CD4-positive, alpha-beta T cell treated with Interferon gamma for 1 hour (primary cell): Measurements from ENCODE around the gene SH3GL3.

ENCODE experiments used
- DNase-seq: peaks from one replicate; pipeline ENCODE4 v3.0.0-alpha.2; 2020

SH3GL3 gene

DNA sequence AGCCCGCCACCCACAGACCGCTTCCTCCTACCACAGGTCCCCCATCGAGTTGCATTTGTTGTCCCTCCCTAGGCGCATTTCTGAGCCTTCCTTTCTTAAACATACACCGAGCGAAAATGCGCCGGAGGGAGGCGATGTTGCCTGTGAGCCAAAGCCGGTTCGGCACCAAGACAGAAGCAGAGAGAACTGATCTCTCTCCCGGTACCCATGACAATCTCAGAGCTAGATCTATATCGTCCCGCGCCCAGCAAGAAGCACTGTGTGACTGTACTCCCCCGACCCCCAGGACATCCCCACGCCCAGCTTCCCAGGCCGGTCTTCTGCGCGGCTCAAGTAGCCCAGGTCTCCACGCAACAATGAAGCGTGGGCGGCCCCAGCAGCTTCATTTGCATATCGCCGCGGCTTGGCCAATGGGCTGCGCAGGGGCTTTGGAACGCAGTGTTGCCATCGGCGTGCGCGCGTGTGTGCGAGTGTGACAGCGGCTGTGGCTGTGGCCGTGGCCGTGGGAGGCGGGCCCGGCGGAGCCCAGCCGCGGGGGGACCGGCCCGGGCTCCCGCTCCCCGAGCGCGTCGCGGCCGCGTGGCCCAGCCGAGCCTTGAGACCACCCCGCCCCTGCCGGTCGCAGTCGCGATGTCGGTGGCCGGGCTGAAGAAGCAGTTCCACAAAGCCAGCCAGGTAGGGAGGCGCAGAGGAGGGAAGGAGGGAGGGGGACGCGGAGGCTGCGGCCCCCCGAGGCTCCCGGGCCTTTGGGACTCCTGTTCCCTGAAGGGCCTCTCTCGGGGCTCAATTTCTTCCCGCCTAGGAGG lies at the start of gene SH3GL3:
TSS of gene SH3GL3 (plus strand) at position 438 of the 806 bp plus-strand sequence. CDS start at position 631, 193 bp downstream.
- DNase-seq = no peak

DNA sequence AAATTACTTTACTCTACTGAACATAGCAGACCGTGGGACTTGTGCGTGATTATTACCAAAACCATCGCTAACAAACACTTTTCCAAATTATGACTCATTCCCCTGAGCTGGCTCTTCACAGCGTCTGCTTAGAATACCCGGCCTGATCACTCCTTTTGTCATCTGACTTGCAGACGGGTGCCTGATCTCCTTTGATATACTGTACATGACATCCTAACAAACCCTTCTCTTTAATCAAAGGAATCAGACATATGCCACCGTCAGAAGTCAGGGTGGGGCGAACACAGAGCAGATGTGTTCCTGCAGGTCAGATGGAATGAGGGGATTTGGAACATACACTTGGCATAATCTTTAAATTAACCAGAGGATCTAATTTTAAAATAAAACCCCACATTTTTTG lies 48.5 kb upstream of the SH3GL3 start:
- no peak for DNase-seq

DNA sequence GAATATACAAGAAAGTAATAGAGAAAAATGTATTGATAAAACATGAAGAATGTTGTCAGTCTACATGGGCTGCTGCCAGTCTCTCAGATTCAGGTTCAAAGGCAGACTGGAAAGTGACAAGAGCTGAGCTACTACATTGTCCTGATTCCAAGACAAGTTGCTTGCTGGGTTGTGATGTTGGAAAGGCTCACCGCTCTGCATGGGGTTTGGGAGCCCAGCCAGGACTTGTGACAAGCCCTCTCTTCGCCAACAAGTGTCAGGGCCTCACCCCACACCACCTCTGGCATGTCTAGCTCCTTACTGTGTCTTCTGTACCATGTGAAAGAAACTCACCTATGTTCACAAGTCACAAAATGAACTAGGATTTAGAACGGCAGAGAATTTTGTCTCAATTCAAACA lies 43.0 kb upstream of the SH3GL3 start:
- no peak for DNase-seq

- no peak for DNase-seq
Measured at GRCh38 chr15:83410532-83410931, 36.6 kb upstream of the SH3GL3 start.

GRCh38 chr15:83413054-83413719 lies 34.0 kb upstream of the SH3GL3 start:
- no peak for DNase-seq

DNA sequence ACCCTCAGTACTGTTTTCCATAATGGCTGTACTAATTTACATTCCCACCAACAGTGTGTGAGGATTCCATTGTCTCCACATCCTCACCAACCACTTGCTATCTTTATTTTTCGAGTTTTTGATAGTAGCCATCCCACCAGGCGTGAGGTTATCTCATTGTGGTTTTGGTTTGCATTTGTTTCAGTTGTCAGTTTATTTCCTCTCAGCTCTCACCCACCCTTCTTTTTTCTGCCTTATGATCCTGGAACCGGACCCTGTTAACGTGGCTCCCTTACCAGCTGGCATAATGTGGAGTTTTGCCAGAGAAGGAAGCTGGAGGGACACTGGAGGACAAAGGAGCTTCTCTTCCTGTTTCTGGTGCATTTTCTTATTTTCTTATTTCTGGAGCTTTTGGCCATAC lies 25.1 kb upstream of the SH3GL3 start:
- DNase-seq = no peak

- no peak for DNase-seq
Measured at GRCh38 chr15:83422541-83422940, 24.6 kb upstream of the SH3GL3 start.

DNA sequence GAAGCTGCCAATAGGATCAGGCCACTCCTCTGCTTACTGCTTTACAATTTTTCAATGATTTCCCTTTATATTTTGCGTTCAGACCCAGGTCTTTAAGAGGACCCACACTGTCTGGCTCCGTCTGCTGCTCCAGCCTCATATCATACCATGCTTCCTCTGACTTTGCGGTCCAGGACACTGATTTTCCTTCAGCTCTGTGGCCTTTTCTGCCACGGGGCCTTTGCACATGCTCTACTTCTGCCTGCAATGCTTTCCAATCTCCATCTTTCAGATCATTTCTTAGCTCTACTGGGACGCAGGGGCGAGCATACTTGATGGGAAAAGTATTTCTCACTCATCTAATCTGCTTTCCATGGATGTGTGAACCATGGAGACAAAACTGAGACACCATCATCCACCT lies 23.0 kb upstream of the SH3GL3 start:
- DNase-seq = no peak

DNA sequence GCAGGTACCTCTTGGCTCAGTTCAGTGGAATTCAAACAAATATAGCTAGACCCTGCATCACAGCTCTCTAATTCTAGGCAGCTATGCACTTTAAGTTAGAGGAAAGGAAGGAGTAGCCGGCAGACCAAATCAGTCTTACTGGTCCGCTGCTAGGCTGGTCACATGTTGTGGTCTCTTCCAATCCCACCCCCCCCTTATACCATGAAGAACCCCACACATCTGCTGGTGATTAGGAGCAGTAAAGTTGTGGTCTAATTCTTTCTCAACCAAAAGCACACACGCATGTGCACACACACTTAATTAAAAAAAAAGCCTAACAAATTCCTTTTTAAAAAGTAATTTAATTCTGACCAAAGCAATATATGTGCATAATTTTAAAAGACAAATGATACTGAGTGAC lies 16.7 kb upstream of the SH3GL3 start:
- no peak for DNase-seq

DNA sequence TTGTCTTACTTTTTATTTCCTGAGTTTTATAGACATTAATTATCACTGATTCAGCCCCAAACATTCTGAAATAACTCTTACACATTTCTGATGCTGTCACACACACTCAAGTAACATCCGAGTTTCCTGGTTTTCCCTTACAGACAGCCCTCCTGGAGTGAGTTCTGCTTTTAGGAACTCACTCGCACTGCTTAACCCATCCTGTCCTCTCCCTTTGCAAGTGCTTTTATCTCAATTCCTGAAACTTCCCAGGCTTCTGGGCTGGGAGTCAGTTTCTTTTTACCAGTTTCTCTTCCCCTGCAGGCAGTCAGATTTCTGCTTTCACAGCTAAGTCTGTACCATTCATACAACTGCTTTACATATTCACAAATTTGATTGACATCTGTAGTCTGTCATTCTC lies 15.6 kb upstream of the SH3GL3 start:
- no peak for DNase-seq

- DNase-seq = no peak
Measured at GRCh38 chr15:83435202-83435601, 11.9 kb upstream of the SH3GL3 start.

DNA sequence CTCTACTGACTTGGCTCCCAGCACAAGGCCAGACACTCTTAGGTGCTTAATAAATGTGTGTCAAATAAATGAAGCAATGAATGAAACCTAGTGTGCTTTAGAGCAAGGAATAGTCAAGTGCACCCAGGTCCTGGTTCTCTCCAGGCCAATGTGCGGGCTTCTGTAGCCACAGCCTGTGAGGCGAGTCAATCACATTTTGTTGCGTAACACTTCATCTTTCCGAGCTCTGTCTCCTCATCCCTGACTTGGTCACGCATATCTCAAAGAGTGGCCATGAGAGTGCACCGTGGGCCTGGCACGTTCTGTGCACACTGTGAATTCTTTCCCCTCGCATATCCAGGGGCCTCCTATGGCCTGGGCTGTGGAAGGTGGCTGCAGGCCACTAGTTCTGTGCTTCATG lies 11.4 kb upstream of the SH3GL3 start:
- no peak for DNase-seq

GRCh38 chr15:83436513-83437158 lies 10.5 kb upstream of the SH3GL3 start:
- DNase-seq = no peak

GRCh38 chr15:83443076-83443847 lies 3.9 kb upstream of the SH3GL3 start:
- DNase-seq = no peak

DNA sequence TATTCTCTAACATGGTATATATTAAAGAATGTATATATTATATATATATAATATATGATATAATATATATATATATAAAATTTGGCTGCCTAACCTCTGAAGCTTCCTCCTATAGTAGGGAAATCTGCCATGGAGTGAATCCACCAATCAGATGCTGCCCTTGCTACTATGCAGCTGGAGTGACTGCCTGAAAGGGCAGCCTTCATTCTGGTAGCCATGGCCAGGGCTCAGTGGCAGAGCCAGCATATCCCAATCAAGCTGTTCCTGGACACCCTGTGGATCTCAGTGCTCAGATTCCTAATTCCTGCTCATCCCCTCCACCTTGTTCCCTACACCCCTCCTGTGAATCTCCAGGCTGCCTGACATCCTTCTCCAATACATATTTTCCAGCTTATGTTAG lies 2.2 kb upstream of the SH3GL3 start:
- no peak for DNase-seq

GRCh38 chr15:83445643-83446042 lies 1.5 kb upstream of the SH3GL3 start:
- no peak for DNase-seq

GRCh38 chr15:83446417-83446816 lies 724 bp upstream of the SH3GL3 start:
- DNase-seq = no peak

DNA sequence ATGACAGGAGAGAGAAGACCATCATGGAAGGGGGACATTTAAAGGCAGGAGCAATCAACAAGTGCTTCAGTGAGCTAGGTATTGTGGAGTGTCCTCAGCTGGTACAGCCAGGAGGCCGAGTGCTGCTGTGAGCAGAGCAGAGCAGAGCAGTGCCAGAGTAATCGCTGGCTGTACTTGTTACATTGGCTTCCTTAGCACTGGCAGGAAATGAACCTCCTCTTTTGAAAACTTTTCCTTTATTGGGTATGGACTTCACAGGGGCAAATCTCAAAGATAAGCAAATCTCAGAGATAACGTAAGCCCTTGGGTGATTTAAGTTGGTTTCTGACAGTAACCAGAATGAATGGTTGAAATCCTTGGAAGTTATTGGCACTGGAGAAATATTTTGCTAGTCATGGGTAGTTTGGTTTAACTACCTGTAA lies 2.1 kb downstream of the SH3GL3 start:
- no peak for DNase-seq

- no peak for DNase-seq
Measured at GRCh38 chr15:83449937-83450506, 2.9 kb downstream of the SH3GL3 start.

- no peak for DNase-seq
Measured at GRCh38 chr15:83457149-83457548, 10.0 kb downstream of the SH3GL3 start.

DNA sequence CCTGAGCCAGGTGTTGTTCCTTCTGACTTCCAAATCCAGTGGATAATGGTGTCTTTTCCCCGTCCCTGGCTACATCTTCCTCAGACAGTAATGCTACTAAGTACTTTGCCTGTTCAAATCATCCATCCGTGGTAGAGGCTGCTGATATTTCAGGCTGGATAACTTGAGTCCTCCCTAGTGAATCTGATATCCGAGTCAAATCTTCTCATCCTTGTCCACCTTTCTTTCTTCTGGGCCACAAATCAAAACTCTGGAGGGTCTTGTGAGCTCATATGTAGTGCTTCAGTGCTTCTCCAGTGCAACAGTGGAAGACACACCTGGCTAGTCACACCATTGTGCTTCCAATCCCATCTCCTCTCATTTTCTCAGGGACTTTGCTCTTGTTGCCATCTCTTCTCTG lies 11.2 kb downstream of the SH3GL3 start:
- DNase-seq = no peak

GRCh38 chr15:83462026-83462425 lies 14.9 kb downstream of the SH3GL3 start:
- no peak for DNase-seq

- DNase-seq = no peak
Measured at GRCh38 chr15:83462953-83463433, 15.9 kb downstream of the SH3GL3 start.
